HG03520 (cell line): Measurements from ENCODE around the gene GNG12.

Experiments
- ATAC-seq: cut with Tn5 transposase; IDR thresholded peaks from one replicate; pipeline ENCODE4 v1.9.1; 2021; ENCODE audit warnings: mild to moderate bottlenecking, moderate library complexity; ENCODE audit not compliant: unreplicated experiment

GNG12 gene

DNA sequence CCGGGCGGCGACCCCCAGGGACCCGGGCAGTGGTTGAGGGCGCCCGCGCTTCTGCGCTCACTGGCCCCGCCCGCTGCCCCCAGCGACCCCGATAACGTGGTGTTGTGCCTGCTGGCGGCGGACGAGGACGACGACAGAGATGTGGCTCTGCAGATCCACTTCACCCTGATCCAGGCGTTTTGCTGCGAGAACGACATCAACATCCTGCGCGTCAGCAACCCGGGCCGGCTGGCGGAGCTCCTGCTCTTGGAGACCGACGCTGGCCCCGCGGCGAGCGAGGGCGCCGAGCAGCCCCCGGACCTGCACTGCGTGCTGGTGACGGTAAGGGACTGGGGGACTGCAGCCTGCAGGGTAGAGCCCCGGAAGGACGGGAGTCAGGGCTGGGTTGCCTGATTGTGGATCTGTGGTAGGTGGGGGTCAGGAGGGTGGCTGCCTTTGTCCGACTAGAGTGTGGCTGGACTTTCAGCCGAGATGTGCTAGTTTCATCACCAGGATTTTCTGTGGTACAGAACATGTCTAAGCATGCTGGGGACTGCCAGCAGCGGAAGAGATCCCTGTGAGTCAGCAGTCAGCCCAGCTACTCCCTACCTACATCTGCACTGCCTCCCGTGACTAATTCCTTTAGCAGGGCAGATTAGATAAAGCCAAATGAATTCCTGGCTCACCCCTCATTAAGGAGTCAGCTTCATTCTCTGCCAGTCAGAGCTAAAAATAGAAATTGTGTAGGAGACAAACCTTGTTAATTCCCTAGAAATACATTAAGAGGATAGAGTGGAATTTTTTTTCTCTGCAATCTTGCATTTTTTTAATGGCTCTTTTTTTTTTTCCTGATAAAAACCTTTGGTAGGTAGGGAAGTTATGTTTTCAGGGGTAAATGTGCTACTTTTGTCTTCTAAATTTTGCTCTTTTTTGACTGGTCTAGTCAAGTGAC is 146.7 kb downstream of the GNG12 start:
- ATAC-seq: peak; percentile 12

DNA sequence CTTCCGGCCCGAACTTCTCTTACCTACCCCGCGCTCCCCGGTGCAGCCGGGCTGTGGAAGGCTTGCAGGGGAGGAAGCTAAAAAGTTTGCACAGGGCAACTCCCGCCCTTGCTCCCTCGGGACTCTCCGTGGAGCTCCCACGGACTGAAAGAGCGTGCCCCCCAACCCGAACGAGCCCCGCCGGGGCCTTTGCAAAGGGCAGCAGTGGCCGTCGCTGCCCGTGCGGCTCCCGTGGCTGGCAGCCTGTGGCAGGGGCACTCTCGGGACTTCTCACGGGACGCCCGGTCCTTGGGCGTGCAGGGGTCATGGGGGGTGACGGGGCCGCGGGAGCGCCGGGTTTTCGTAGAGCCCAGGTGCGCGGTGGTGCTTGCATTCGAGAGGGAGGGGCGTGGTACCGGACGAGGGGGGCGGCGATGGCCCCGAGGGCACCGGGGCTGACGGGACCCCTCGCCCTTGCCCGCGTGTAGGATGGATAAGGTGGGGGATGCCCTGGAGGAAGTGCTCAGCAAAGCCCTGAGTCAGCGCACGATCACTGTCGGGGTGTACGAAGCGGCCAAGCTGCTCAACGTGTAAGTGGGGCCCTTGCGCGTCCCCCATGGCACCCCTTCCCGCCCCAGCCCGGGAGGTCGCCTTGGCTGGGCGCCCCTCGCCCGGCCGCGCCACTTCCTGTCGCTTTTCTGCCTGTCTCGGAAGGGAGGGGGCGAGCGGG is 147.6 kb downstream of the GNG12 start:
- ATAC-seq: peak; percentile 7

DNA sequence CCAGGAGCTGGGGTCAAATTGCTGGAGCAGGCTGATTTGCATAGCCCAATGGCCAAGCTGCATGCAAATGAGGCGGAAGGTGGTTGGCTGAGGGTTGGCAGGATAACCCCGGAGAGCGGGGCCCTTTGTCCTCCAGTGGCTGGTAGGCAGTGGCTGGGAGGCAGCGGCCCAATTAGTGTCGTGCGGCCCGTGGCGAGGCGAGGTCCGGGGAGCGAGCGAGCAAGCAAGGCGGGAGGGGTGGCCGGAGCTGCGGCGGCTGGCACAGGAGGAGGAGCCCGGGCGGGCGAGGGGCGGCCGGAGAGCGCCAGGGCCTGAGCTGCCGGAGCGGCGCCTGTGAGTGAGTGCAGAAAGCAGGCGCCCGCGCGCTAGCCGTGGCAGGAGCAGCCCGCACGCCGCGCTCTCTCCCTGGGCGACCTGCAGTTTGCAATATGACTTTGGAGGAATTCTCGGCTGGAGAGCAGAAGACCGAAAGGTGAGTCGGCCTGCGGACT is 148.2 kb downstream of the GNG12 start, which contains the start of gene GADD45A:
Gene GADD45A (plus strand): TSS at position 135 of the 491 bp plus-strand sequence. CDS start 294 bp downstream, at position 429.
- ATAC-seq: peak; percentile 83

DNA sequence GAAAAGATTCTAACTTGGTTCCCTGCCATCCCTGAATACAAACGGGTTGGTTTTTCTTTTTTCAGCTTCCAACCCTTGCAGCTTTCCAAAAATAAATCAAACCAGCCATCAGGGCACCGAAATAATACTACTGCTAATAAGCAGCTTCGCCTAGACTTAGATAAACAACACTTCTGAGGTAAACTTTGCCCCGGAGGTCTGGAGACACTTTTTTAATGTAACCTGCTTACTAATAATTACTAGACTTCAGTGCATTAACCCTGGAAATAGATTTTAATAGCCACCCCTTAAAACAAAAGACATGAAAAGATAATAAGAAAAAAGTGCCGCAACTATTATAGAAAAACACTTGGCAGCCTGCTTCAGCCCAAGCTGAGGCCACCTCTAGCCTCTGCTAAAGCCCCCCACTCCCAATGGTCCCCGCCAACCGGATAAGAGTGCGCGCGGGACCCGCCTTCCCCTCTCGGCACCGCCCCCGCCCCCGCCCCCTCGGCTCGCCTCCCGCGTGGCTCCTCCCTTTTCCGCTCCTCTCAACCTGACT is 148.7 kb downstream of the GNG12 start:
- ATAC-seq: no peak

DNA sequence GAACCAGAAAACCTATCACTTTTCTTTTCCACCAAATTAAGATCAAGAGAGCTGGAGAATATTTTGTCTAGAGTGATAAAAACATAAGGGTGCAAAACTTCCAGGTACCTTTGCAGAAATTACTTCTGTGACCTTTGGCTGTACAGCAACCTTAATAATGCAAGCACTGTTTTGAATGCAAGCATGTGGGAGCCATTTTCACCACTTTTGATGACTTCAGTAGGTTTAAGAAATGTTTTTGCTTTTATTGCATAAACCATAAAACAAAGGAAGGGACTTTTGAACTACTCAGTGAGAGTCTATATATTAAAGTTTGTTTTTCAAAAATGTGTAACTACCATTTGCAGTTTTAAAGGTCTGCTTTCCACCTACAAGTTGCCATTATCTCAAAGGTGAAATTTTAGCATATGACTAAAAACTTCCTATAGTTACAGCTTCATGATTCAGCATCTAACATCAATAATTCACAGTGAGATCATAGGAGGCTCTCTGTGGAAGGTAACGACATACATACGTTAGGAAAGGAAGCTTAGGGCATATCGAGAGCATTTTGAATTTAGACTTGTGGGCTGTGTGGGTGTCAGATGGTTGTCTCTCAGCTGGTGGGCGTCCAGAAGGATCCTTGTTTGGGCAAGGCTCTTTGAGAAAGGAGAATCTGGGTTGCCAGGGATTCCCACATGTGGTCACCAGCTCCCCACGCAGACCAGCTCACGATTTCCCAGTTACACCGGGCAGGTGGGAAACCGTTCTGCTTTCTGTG is 149.3 kb downstream of the GNG12 start:
- no peak for ATAC-seq

DNA sequence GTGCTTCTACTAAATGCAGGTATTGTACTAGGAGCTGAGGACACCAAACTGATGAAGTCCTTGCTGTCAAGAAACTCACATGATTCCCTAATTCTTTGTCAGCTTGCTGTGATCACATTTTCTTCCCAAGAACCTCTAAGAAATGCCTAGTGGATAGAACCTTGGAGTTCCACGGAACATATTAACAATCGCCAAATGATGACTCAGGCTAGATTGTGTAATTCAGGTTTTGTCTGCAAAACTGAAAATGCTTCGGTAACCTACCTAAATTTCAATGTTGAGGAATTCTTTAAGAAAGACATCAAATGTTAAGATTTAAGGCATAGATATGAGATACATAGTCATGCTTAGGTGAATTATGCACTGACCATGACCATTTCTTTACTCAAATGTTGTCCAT is 150.0 kb downstream of the GNG12 start:
- no peak for ATAC-seq

DNA sequence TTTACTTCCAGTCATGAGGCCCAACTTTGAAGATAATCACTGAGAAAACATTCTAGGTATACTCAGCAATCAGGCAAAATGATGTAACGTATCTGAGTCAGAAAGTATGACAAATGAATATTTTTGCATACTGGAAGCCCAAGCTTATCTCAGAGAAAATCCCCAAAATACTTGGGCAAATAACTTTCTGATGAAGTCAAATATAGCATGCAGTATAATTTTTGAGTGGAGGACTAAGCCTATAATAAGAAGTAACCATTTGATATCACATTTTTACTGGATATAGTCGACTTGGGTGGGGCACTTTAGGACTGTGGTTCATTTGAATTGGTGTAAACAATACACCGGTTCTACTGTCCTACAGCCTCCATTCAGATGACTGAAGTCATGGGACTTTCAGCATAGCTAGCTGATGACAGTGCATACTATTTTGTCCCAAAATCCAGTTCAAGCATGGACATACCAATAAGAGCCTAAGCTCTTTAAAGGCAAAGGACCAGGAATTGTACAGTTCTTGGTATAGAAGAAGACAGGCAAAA is 150.5 kb downstream of the GNG12 start:
- no peak for ATAC-seq

DNA sequence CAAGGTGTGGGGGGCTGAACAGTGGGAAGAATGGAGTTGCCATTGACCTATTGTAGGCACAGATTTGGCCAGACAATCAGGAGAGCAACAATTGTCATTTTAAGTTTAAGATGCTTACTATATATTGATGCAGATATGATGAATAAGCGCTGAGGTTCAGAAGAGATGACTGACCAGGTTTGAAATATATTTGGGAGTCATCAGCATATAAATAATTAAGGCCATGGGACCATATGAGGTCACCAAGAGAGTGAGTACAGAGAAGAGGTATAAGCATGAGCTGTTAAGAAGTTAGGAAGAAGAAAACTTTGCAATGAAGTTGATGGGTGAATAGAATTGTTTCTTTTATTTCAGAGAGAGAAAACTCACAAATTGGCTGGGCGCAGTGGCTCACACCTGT is 152.8 kb downstream of the GNG12 start:
- ATAC-seq: no peak

DNA sequence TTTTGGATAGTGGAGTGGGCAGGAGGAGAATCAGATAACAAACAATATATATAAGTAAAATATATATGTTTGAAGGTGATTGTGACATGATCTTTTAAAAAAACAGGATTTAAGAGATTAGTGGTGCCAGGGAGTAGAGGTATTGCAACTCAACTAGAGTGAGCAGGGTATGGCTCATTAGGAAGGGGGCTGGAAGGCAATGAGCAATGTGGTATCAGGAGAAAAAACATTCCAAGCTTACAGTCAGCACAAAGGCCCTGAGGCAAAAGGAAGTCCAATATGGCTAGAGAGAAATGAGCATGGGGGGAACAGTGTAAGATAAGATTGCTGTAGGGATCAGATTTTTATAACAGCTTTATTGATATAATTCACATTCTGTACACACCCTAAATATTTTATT is 153.6 kb downstream of the GNG12 start:
- no peak for ATAC-seq

DNA sequence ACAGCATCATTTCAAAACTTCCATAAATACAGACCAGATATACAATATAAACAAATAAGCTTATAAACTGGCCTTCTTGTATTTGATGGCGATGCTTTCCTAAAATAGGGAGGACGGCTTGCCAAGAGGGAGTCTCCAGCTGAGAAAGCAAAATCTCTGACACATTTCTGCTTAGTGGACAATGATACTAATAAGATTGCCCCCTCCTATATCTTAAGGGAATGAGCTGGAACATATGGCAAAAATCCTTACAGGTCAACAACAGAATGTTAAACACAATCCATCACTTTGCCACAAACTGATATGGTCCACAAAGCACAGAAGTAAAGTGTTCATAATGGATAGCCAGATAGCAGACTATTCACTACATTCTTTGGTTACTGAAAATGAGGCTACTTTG is 155.3 kb downstream of the GNG12 start:
- ATAC-seq: no peak

DNA sequence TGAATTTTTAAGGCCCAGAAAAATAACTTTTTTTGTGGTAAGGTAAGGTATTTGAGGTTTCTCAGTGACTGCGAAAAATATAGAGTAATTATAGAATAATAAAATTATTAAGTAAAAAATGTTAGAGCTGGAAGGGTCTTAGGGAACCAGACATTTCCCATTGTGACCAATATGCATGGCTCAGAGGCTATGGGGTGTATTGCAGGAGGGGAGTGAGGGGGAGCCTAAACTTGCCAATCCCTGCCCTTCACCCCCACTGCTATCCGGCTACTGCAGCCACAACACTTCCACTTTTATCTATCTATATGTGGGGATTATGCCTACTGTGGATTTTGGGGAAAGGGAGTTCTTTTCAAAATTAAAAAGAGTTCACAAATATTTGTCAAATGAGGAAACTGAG is 155.9 kb downstream of the GNG12 start:
- ATAC-seq: no peak

DNA sequence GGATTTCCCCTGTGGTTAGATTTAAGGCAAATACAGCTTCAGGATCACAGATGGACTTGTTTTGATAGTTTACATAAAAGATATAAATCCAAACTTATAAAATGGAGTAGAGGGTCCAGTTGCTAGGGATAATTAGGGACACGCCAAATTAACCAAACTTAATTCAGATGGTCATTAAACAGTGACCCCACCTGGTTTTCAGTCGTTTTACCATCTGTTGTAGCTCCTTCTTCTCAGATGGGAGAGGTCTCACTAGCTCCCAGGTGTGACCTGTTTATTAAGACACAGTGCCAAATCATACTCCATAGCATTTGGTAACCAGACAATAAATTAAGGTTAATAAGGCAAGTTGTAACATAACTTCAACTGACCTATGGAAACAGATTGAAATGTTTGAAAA is 156.3 kb downstream of the GNG12 start:
- ATAC-seq: no peak

DNA sequence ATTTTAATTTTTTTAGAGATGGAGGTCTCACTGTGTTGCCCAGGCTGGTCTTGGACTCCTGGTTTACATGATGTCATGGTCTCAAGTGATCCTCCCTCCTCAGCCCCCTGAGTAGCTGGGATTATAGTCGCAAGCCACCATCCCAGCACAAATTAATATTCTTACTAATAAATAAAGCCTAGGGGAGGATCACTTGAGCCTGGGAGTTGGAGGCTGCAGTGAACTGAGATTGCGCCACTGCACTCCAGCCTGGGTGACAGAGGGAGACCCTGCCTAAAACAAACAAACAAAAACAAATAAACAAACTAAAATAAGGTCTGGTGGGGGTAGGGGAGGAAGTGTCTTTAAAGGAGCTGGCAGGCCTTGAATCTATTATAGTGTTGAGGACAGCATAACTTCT is 157.0 kb downstream of the GNG12 start:
- no peak for ATAC-seq

DNA sequence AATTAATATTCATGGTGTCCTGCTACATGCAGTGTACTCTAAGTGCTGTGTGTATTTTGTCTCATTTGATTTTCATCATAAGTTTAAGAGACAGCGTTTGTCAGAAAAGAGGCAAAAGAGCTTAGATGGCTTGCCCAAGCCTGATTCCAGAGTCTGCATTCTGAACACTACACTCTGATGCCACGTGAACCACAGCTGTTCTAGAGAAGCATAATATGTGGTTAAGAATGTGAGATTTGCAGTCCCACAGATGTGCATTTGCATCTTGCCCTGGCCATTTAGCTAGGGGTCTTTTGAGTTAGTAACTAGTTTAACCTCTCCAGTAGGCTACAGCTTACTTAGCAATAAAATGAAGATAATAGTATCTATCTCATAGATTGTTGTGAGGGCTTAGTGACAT is 157.5 kb downstream of the GNG12 start:
- peak; percentile 60 for ATAC-seq

DNA sequence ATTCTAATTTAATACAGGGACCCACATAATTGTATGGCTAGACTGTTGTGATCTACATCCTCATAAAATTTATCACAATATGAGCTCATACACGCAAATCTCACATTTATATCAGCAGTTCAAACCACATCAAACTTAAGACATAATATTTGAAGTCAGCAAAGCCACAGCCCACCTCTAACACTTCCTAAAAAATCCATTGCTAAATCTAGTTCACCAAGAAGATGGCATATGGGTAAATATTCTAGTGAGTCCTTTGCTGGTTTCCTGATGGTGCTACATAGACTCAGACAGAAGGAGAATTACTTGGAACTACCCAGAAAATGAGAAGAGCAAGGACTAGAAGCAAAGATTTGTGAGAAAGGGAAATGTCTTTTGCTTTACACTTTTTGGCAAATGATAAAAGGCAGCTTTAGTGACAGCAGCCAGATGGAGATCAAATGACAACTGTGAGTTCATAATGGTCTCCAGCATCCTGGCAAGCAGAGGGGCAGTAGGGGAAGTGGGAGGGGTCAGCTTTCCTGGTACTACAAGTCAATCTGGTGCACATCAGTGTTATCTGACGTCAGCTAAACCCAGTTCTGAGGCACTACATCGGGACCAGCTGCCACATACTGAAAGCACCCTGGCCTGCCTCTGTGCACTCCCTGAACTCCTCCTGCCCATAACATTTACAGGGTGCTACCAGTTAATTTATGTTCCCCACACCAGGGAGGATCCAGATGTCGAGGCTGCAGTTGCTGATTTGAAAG is 158.8 kb downstream of the GNG12 start:
- ATAC-seq: no peak

DNA sequence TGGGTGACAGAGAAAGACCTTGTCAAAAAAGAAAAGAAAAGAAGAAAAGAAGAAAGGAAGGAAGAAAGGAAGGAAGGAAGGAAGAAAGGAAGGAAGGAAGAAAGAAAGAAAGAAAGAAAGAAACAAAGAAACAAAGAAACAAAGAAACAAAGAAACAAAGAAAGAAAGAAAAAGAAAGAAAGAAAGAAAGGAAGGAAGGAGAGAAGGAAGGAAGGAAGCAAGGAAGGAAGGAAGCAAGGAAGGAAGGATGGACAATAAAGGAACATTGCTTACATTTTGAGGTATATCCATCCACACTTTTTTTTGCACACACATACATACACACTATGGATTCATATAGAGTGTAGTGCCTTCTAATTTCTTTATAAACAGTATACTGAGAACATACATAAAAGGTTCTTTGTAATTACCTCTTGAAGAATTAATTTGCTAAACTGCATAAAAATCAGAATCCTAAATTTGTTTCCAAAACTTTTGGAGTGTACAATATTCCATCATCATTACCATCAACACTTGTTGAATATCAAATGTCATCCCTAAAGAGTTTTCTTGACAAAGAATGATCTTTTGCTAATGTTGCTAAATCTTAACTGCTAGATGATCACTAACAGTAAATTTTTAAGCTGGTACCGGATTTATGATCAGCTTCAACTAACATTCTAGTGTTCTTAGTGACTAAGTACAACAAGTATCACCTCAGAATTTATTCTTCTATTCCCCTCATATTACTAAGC is 159.6 kb downstream of the GNG12 start:
- ATAC-seq: no peak

DNA sequence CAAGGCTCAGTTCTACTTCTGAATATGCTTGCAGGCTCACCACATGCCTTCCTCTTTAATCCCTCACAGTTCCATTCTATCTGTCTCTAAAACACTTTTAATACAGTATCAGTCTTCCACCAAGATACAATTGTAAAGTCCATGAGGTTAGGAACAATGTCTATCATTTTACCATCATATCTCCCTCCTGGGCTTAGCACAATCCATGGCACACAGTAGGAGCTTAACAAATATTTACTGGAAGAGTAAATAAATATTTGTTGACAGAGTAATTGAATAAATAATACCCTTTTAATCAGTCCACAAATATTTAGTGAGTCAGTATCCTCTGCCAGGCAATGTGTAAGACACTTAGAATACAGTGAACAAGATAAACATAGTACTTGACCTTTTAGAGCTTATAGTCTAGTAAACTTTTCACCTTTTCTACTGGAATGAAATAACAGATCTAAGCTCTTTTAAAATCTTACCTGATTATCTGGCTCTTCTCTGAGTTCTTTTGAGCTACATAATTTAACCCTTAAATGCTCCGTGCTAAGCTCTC is 160.9 kb downstream of the GNG12 start:
- no peak for ATAC-seq

DNA sequence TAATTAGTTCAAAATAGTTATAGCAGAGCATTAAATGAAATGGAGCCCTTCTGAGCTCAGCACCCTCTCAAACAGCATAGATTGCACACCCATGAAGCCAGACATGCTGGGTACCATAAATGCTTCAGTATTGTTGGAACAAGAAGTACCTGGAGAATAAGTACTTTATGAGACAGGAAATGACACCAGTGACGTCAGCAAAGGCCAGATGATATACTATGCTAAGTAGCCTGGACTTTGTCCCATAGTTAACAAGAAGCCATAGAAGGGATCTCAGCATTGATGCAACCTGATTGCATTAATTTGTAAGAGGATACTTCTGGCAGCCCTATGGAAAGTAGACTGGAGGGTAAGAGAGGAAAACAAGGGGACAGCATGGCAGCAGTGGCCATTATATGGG is 164.6 kb downstream of the GNG12 start:
- no peak for ATAC-seq

DNA sequence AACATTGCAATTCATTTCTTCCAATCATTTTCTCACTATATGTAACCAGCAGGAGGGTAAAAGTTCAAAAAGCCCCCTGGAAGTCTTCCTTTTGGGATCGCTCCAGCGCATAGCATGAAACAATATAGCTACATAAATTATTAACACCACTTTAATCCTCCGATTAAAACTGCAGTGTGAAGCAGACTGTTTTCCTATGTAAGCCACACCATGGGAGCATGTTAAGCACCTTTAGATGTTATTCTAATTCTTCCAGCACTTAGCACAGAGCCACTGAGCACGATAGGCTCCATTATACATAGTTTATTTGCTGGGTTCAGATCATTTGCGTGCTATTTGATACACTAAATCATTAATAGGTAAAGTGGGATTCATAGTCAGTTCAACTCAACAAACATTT is 166.6 kb downstream of the GNG12 start:
- no peak for ATAC-seq
